Parathyroid adenoma (tissue), 2 donors: Measurements from ENCODE around the gene KCNH2.

Source experiments
- H2AFZ ChIP-seq: fragments of 300-600 bp; sonication (generic); one replicate; pipeline ENCODE4 v1.7.0; 2017; ENCODE audit warnings: antibody characterized with exemption, mild to moderate bottlenecking
- H3K27ac ChIP-seq: fragments of 300-600 bp; sonication (generic); one replicate; pipeline ENCODE4 v1.7.0; 2017
- H3K27me3 ChIP-seq: fragments of 300-600 bp; sonication (generic); one replicate; pipeline ENCODE4 v1.7.0; 2017; ENCODE audit warnings: low read length; ENCODE audit not compliant: control insufficient read depth, insufficient read depth
- H3K36me3 ChIP-seq: fragments of 300-600 bp; sonication (generic); one replicate; pipeline ENCODE4 v1.7.0; 2017; ENCODE audit warnings: low read length; ENCODE audit not compliant: control insufficient read depth, insufficient read depth
- H3K4me1 ChIP-seq: fragments of 300-600 bp; sonication (generic); one replicate; pipeline ENCODE4 v1.7.0; 2017; ENCODE audit warnings: control low read depth
- H3K4me2 ChIP-seq: fragments of 300-600 bp; sonication (generic); one replicate; pipeline ENCODE4 v1.7.0; 2017; ENCODE audit warnings: low read length
- H3K4me3 ChIP-seq: fragments of 300-600 bp; sonication (generic); one replicate; pipeline ENCODE4 v1.7.0; 2017; ENCODE audit warnings: low read depth, low read length
- H3K79me2 ChIP-seq: fragments of 300-600 bp; sonication (generic); one replicate; pipeline ENCODE4 v1.7.0; 2017; ENCODE audit warnings: control low read depth
- H3K9ac ChIP-seq: fragments of 300-600 bp; sonication (generic); one replicate; pipeline ENCODE4 v1.7.0; 2017; ENCODE audit warnings: mild to moderate bottlenecking
- H3K9me3 ChIP-seq: fragments of 300-600 bp; sonication (generic); one replicate; pipeline ENCODE4 v1.7.0; 2017; ENCODE audit warnings: low read length; ENCODE audit not compliant: control insufficient read depth
- TF ChIP-seq, protein P1 (sequence below): fragments of 300-600 bp; sonication (generic); IDR thresholded peaks from one replicate; pipeline ENCODE4 v1.7.0; 2017; ENCODE audit warnings: antibody characterized with exemption, mild to moderate bottlenecking
- donor health status: primary hyperparathyroidism.

Gene KCNH2

GRCh38 chr7:150945171-150945852 lies 32.8 kb downstream of the KCNH2 start:
- Histone ChIP-seq H3K4me3 (no peak overlapping the region), H2AFZ (no peak overlapping the region), H3K36me3 (no peaks in the 10 kb centered on the region), H3K4me2 (no peak overlapping the region), H3K27me3 (no peaks in the 10 kb centered on the region), H3K9ac (no peak overlapping the region), H3K9me3 (no peaks in the 10 kb centered on the region), H3K27ac (no peak overlapping the region), H3K4me1 (peaks cover 13% of the 10 kb centered on the region), H3K79me2 (no peaks in the 10 kb centered on the region)
- TF ChIP-seq, protein P1, sequence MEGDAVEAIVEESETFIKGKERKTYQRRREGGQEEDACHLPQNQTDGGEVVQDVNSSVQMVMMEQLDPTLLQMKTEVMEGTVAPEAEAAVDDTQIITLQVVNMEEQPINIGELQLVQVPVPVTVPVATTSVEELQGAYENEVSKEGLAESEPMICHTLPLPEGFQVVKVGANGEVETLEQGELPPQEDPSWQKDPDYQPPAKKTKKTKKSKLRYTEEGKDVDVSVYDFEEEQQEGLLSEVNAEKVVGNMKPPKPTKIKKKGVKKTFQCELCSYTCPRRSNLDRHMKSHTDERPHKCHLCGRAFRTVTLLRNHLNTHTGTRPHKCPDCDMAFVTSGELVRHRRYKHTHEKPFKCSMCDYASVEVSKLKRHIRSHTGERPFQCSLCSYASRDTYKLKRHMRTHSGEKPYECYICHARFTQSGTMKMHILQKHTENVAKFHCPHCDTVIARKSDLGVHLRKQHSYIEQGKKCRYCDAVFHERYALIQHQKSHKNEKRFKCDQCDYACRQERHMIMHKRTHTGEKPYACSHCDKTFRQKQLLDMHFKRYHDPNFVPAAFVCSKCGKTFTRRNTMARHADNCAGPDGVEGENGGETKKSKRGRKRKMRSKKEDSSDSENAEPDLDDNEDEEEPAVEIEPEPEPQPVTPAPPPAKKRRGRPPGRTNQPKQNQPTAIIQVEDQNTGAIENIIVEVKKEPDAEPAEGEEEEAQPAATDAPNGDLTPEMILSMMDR = no peak

DNA sequence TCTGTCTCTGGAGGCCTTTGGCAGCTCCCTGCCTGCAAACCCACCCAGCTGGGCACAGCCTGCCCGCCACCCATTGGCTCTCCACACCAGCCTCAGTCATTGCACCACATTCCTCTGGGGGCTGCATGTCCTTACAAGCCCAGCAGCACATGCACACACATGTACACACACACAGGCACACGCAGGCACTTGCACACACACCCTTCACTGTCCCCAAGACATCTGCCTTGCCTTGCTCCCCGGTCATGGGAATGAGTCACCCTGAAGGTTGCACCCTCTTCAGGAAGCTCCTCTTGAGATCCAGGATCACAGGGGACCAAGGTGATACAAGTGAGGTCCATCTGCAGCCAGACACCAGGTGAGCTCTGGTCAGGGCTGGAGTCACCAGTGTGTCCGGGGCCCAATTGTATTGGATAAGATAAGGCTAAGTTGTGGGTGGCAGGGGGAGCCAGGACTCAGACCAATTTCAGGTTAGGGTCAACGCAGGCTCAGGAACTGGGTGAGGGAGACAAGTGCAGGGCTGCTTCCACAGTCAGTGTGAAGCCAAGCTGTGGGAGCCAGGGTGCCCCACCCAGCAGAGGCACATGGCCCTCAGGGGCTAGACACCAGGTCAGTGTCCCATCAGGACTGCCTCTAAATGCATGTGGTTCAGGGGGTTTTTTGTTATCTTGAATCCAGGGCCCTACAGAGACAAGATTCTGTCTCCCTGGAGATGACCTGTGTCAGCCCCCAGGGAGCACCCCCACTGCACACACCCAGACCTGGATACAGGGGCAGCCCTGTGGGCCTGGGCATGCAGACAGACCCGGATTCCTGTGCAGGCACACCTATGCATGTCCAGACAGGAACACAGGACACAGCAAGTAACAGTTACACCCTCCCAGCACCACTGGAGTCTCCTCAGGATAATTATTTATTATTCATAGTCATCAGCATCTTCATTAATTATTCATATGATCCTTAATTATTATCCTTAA lies 33.8 kb downstream of the KCNH2 start:
- H3K27ac ChIP-seq = no peak overlapping the region
- no peak overlapping the region for H2AFZ ChIP-seq
- H3K79me2 ChIP-seq = no peaks in the 10 kb centered on the region
- no peak overlapping the region for H3K9ac ChIP-seq
- no peaks in the 10 kb centered on the region for H3K27me3 ChIP-seq
- H3K4me3 ChIP-seq = no peak overlapping the region
- H3K4me2 ChIP-seq = no peak overlapping the region
- H3K36me3 ChIP-seq = no peaks in the 10 kb centered on the region
- TF ChIP-seq, protein P1 = no peak
- H3K9me3 ChIP-seq = no peaks in the 10 kb centered on the region
- H3K4me1 ChIP-seq = peaks cover 13% of the 10 kb centered on the region

DNA sequence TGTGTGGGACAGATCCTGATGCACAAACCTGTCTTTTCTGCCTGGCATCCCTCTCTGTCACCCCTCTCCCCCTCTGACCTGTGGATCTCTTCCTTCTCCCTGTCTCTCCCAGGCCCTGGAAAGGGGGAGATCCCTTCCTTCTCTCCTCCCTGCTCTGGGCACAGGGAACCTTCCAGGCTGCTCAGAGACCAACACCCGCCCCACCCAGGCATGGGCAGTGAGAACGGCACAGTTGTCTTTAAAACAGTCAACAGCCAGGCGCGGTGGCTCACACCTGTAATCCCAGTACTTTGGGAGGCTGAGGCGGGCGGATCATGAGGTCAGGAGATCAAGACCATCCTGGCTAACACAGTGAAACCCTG lies 34.7 kb downstream of the KCNH2 start:
- Histone ChIP-seq H3K4me1 (peaks cover 14% of the 10 kb centered on the region), H3K9ac (no peak overlapping the region), H3K27me3 (no peaks in the 10 kb centered on the region), H3K4me2 (no peak overlapping the region), H3K9me3 (no peaks in the 10 kb centered on the region), H3K36me3 (no peaks in the 10 kb centered on the region), H3K27ac (no peak overlapping the region), H2AFZ (no peak overlapping the region), H3K79me2 (no peaks in the 10 kb centered on the region), H3K4me3 (no peak overlapping the region)
- TF ChIP-seq, protein P1 = no peak

- H3K36me3 ChIP-seq = no peaks in the 10 kb centered on the region
- H3K9ac ChIP-seq = no peak overlapping the region
- no peak overlapping the region for H3K4me2 ChIP-seq
- TF ChIP-seq, protein P1 = no peak
- no peak overlapping the region for H2AFZ ChIP-seq
- H3K79me2 ChIP-seq = no peaks in the 10 kb centered on the region
- H3K9me3 ChIP-seq = no peaks in the 10 kb centered on the region
- peaks cover 17% of the 10 kb centered on the region for H3K4me1 ChIP-seq
- H3K27me3 ChIP-seq = no peaks in the 10 kb centered on the region
- H3K27ac ChIP-seq = no peak overlapping the region
- no peak overlapping the region for H3K4me3 ChIP-seq
Measured at GRCh38 chr7:150942591-150943452, 35.3 kb downstream of the KCNH2 start.
